ENCODE results near the gene TOP3A. TPM values are rescaled to one million over a fixed set of nuclear protein-coding genes. Genes with fewer than 3 reads are reported as not detected.

The TOP3A gene
- total RNA-seq, 1 donor from 2014 or later = 49.2 TPM

GRCh38 chr17:18228176-18228682 is 86.6 kb downstream of the TOP3A start:
- Mint-ChIP-seq H3K27me3 (ENCODE audit: insufficient read depth, low read depth) (peaks cover 6% of the 10 kb centered on the region), H3K27ac (peak overlapping the region; percentile 90), H3K9me3 (no peaks in the 10 kb centered on the region), H3K4me1 (peaks cover 80% of the 10 kb centered on the region), H3K36me3 (no peaks in the 10 kb centered on the region), H3K4me3 (peak overlapping the region; percentile 99)
- peaks cover 69% of the 10 kb centered on the region for H4K20me1 ChIP-seq (ENCODE audit: low read depth)
- H3K4me1 ChIP-seq = peaks cover 60% of the 10 kb centered on the region
- peaks cover 27% of the 10 kb centered on the region for H3F3A ChIP-seq (ENCODE audit: low read depth)
- no peaks in the 10 kb centered on the region for H3K27me3 ChIP-seq
- DNase-seq (ENCODE audit: low spot score) = no peak
- H3K4me3 ChIP-seq = no peak overlapping the region
- no peaks in the 10 kb centered on the region for H3K9me3 ChIP-seq (ENCODE audit: low read depth)
- H3K4me2 ChIP-seq = peak overlapping the region; percentile 29
- TF ChIP-seq EZH2 (IDR thresholded peaks at IDR 0.05) = no peak
- TF ChIP-seq, protein P1, sequence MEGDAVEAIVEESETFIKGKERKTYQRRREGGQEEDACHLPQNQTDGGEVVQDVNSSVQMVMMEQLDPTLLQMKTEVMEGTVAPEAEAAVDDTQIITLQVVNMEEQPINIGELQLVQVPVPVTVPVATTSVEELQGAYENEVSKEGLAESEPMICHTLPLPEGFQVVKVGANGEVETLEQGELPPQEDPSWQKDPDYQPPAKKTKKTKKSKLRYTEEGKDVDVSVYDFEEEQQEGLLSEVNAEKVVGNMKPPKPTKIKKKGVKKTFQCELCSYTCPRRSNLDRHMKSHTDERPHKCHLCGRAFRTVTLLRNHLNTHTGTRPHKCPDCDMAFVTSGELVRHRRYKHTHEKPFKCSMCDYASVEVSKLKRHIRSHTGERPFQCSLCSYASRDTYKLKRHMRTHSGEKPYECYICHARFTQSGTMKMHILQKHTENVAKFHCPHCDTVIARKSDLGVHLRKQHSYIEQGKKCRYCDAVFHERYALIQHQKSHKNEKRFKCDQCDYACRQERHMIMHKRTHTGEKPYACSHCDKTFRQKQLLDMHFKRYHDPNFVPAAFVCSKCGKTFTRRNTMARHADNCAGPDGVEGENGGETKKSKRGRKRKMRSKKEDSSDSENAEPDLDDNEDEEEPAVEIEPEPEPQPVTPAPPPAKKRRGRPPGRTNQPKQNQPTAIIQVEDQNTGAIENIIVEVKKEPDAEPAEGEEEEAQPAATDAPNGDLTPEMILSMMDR (IDR thresholded peaks at IDR 0.05) = no peak
- no peak for TF ChIP-seq EZH2phosphoT487 (IDR thresholded peaks at IDR 0.05)
- no peak overlapping the region for H3K27ac ChIP-seq
- no peak overlapping the region for H3K9ac ChIP-seq
- no peak overlapping the region for H2AFZ ChIP-seq (replicated peaks)
- peaks cover 75% of the 10 kb centered on the region for H3K79me2 ChIP-seq (ENCODE audit: low read depth)
- H3K36me3 ChIP-seq = no peaks in the 10 kb centered on the region

DNA sequence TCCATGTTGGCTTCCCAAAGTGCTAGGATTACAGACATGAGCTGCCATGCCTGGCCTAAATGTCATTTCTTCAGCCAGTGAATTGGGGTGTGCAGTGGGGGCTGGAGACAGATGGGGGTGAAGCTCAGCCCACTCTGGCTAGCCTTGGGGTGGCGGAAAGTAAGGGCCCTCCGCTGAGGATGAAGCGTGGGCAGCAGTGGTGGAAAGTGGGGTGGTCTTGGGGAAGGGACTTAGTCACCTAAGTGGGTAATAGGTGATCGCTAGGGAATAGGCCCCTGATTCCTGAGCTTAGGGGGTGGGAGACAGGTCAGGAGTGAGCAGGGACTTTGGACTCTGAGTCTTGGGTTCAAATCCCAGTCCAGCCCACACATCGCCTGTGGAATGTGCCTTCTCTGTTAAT is 87.2 kb downstream of the TOP3A start:
- H3K9ac ChIP-seq = no peak overlapping the region
- peaks cover 6% of the 10 kb centered on the region for H3K27me3 Mint-ChIP-seq (ENCODE audit: insufficient read depth, low read depth)
- peak overlapping the region; percentile 99 for H3K4me3 Mint-ChIP-seq
- H3F3A ChIP-seq (ENCODE audit: low read depth) = peaks cover 32% of the 10 kb centered on the region
- H3K79me2 ChIP-seq (ENCODE audit: low read depth) = peaks cover 69% of the 10 kb centered on the region
- no peaks in the 10 kb centered on the region for H3K36me3 Mint-ChIP-seq
- DNase-seq (ENCODE audit: low spot score) = no peak
- peaks cover 63% of the 10 kb centered on the region for H4K20me1 ChIP-seq (ENCODE audit: low read depth)
- H2AFZ ChIP-seq (replicated peaks) = no peak overlapping the region
- H3K36me3 ChIP-seq = no peaks in the 10 kb centered on the region
- H3K9me3 Mint-ChIP-seq = no peaks in the 10 kb centered on the region
- peak overlapping the region; percentile 81 for H3K4me2 ChIP-seq
- no peaks in the 10 kb centered on the region for H3K9me3 ChIP-seq (ENCODE audit: low read depth)
- peaks cover 80% of the 10 kb centered on the region for H3K4me1 Mint-ChIP-seq
- no peaks in the 10 kb centered on the region for H3K27me3 ChIP-seq
- peaks cover 64% of the 10 kb centered on the region for H3K4me1 ChIP-seq
- H3K27ac Mint-ChIP-seq = peak overlapping the region; percentile 66
- H3K4me3 ChIP-seq = no peak overlapping the region
- no peak for TF ChIP-seq EZH2 (IDR thresholded peaks at IDR 0.05)
- TF ChIP-seq, protein P1 (IDR thresholded peaks at IDR 0.05) = no peak
- TF ChIP-seq EZH2phosphoT487 (IDR thresholded peaks at IDR 0.05) = no peak
- H3K27ac ChIP-seq = no peak overlapping the region

GRCh38 chr17:18226284-18226945 is 88.4 kb downstream of the TOP3A start:
- peak overlapping the region; percentile 81 for H3K4me2 ChIP-seq
- no peaks in the 10 kb centered on the region for H3K36me3 ChIP-seq
- peaks cover 70% of the 10 kb centered on the region for H3K4me1 Mint-ChIP-seq
- peak overlapping the region; percentile 92 for H3K4me3 ChIP-seq
- H3K79me2 ChIP-seq (ENCODE audit: low read depth) = peaks cover 57% of the 10 kb centered on the region
- peaks cover 58% of the 10 kb centered on the region for H3K4me1 ChIP-seq
- H3K9me3 ChIP-seq (ENCODE audit: low read depth) = no peaks in the 10 kb centered on the region
- TF ChIP-seq, protein P1 (IDR thresholded peaks at IDR 0.05) = no peak
- no peak for TF ChIP-seq EZH2 (IDR thresholded peaks at IDR 0.05)
- TF ChIP-seq EZH2phosphoT487 (IDR thresholded peaks at IDR 0.05) = no peak
- peaks cover 6% of the 10 kb centered on the region for H3K27me3 Mint-ChIP-seq (ENCODE audit: insufficient read depth, low read depth)
- no peak for DNase-seq (ENCODE audit: low spot score)
- H3K4me3 Mint-ChIP-seq = peak overlapping the region; percentile 99
- H3F3A ChIP-seq (ENCODE audit: low read depth) = peaks cover 26% of the 10 kb centered on the region
- peak overlapping the region; percentile 78 for H3K9ac ChIP-seq
- peaks cover 54% of the 10 kb centered on the region for H4K20me1 ChIP-seq (ENCODE audit: low read depth)
- no peak overlapping the region for H2AFZ ChIP-seq (replicated peaks)
- no peak overlapping the region for H3K27ac ChIP-seq
- H3K9me3 Mint-ChIP-seq = no peaks in the 10 kb centered on the region
- no peaks in the 10 kb centered on the region for H3K27me3 ChIP-seq
- H3K27ac Mint-ChIP-seq = peak overlapping the region; percentile 92
- no peaks in the 10 kb centered on the region for H3K36me3 Mint-ChIP-seq
